ENCODE results near the gene SREBF1. TPM values are rescaled to one million over a fixed set of nuclear protein-coding genes. Genes with fewer than 3 reads are reported as not detected.
"Not testable (repeated sequence)": the region's sequence is repeated elsewhere in the genome, so short reads cannot be mapped to it uniquely, and the experiment has no call there.

Gene SREBF1
- polyA plus RNA-seq, 1 donor, result 37.7 TPM

DNA sequence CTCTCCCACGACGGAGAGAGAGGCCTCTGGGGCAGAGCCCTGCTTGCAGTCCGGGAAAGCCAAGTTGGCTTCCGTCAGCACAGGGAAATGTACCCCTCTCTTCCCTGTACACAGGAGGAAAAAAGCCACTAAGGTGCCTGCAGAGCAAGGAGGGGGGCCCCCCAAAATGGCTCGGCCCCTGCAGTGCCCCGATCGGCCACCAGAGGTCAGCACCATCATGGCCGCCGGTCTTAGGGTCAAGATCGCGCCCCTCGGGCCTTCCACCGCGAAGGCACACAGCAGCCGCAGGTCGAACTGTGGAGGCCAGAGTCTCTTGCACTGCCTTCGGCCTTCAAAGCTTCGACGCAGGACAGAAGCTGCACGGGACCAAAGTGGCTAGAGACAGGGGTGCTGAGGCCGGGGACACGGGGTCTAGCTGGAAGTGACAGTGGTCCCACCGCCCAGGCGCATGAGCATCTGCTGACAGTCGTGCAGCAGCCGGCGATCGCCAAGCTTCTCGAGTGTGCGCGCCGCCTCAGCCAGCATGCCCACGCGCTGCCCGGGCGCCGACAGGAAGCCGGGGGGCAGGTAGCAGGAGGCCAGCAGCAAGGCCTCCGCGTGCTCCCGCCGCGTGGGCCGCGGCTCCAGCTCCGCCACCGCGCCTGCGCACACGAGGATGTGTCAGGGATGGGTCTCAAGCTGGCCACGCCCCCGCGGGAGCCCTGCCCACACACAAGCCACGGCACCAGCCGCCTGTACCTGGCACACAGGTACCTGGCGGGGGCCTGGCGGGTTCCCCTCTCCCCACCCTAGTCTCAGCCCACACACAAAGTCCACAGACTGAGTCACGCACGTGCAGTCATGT lies 24.4 kb downstream of the SREBF1 start:
- DNase-seq, result no peak

DNA sequence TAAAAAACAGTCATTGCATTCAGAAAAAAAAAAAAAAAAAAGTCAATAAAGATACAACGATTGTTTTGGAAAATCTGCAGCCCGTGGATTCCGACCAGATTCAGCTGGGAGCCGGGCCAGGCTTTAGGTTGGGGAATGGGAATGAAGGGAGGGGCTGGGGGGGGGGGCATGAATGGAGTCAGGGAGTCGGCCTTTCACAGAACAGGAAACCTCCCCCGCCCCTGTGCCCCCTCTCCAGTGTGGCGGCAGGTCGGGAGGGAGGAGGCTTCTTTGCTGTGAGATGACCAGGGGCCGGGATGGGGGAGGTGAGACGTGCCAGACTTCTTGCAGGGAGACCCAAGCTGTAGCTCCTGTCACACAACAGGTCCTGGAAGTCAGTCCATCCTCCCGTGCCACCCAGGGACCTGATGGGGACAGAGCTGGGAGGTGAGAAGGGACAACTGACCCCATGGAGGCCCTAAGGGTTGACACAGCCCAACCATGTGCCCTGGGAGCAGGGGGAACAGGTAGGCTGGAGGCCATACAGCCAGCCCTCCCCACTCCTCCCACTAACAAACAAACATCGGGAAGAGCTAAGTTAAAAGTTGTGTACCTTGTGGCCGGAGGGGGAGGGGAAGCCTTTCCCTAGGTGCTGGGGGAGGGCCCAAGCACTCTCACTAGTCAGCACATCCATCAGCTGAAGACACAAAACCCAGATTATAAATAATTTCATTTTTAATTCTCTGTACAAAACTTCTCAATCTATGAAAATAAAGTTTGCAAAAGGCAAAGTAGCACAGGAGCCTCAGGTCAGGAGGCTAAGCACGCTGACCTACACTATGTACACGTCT lies 25.2 kb downstream of the SREBF1 start:
- DNase-seq, result peak; percentile 66

DNA sequence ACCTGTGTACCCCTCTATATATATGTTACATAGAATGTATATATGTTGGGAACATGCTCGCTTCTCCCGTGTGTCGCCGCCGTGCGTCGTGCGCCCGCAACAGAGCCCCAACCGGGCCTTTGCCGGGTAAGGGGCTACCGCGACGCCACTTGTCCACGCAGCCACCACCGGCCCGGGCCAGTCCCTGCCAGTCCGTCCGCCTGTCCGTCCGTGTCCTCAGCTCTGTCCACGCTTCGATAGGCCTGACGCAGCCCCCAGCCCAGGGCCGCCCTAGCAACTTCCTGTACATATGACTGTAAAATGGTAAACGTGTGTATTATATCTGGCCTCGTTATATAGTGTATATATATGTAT lies 25.9 kb downstream of the SREBF1 start:
- DNase-seq, result no peak

DNA sequence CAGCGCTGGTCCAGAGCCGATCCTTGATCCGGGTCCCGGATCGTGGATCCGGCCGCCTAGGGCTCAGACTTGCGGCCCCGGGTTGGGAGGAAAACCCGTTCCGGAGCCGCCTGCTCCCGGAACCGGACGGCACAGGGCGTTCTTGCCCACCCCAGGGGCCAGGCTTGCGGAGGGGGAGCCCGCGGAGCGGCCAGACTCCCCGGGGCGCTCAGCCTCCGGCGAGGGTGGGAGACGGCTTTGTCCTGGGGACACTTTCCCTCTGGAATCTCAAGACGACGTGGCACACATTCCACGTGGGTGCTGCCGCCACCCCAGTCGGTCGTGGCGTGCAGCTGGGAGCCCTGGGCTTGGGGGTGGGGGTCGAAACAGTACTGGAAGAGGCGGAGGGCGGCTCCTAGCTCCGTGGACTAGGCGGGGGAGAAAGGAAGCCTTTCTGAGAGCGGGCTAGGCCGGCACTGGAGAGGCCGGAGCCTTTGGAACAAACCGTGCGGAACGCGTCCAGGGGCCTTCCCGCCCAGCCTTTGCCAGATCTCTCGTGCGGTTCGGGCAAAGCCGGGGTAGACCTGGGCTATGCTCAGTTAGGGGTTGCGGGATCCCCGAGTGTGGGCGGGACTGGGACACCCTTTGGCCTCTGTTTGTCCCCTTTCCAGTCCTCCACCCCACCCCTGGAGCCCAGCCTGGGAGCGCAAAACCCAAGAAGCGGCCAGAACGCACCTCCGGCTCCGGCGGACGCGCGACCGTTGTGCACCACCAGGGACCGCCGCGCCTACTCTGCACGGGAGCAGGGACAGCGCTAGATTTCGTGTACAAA lies 26.5 kb downstream of the SREBF1 start:
- peak; percentile 77 for DNase-seq

DNA sequence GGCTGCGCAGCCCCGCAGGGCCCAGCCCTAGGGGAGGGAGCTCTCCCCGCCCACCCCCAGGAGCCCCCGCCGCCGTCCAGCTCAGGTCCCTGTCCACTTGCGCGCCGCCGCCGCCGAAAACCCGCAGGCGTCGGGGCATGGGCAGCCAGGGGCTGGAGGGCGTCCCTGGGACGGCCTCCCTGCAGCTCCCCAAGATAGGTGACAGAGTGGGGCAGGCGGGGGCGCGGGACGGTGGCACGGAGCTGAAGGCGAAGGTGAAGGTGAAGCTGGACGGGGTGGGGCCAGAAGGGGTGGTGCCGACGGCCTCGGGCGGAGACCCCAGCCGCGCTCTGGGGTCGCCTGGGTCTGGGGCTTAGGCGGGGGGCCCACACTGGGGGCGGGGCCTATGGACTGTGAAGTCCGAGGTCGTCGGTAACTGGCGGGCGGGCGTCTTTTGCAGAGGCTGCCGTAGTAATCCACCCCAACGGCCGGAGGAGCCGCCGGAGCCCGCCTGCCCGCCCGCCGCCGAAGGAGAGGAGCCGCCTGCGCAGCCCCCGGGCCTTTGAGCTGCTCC lies 27.2 kb downstream of the SREBF1 start:
- no peak for DNase-seq

DNA sequence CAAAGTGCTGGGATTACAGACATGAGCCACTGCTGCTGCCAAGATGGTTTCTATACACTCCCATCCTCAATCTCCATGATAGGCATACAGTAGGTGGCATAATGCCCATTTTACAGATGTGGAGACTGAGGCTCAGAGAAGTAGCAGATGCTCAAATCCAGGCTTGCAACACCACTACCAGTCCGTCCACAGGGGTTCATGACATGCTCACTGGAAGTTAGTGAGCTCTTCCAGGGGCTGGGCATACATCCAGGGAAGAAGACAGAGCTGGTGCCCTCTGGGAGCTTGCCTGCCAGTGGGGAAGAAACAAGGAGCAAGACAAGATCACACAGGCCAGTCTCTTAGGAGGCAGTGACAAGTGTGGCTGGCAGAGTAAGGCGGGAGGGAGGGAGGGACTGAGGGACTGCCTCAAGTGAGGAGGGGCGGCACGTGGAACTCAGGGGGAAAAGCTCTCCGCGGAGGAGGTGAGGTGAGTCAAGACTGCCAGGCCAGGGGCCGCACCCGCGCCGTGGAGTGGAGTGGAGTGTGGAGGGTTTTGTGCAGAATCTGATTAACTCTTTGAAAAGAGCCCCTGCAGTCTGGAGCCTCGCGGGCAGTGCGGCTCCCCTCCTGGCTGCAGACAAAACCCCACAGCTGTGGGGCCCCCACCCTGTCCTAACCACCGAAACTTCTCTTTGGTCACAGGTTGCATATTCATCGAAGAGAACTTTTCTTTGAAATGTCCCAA lies 27.9 kb downstream of the SREBF1 start:
- no peak for DNase-seq

DNA sequence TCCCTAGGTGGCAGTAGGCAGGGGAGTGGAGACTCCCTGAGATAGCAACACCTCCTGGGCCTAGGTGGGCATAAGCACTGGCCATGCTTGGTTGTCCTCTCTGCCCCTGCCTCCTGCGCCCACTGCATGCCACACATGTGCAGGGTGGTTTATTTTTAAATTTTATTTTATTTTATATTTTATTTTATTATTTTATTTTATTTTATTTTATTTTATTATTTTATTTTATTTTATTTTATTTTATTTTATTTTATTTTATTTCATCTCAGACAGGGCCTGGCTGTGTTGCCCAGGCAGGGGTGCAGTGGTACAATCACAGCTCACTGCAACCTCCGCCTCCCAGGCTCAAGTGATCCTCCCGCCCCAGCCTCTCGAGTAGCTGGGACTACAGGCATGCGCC lies 28.6 kb downstream of the SREBF1 start:
- DNase-seq, result not testable (repeated sequence)

DNA sequence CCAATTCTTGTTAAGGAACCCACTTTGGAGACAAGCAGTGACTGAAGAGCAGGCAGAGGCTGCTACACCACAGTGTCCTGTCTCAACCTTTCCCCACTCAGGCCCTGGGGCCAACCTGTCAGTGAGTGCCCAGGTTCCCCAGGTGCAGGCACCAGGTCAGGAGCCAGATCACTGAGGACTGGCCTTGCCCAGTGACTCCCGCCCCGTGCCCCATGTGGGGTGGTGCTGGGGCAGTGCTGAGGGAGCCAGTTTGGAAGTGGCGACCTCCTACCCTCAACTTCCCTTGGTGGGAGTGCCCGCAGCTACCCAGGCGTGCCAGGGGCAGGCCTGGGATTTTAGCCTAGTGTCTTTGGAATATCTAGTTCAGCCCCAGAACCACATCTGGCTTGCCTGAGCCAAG lies 29.3 kb downstream of the SREBF1 start:
- no peak for DNase-seq

DNA sequence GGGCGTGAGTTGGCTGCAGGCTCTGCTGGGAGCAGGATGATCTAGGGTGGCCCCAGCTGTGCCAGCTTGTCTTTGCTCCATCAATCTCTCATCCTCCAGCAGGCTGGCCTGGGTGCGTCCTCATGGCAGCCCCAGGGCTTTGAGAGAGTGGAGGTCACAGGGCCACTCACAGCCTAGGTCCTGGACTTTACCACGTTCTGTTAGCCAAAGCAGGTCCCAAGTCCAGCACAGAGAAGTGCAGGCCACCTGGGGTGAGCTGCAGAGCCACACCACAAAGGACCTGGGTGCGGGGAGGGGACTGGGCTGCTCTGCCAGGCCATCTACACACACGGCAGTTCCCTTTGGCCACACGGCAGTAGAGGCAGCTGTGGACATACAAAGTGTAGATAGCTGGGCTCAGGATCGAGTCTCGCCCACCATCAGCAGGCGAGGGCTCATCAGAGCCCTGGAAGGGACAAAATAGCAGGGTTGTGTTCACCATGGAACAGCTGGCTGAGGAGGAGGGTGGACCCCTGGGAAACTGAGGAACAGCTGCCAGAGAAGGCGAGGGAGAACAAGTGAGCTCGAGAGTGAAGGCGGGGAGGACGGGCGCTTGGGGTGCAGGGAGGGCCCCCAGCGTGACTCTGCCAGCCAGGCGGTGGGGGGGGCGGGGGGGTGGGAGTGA lies 30.0 kb downstream of the SREBF1 start:
- no peak for DNase-seq

DNA sequence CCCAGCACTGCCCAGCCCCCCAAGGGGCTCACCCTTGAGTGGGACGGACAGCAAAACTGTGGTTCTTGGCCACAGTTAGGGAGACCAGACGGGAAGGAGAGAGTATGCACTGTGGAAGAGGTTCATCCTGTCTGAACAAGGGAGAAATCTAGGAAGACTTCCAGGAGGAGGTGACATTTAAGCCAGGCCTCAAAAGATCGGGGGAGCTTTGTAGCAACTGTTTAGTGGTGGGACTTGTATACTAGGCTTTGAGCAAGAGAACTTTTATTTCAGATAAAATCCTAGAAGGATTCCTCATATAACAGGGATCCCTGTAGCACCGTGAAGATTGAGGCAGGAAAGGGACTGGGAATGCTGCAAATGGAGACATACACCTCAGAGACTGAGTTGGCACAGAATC lies 30.8 kb downstream of the SREBF1 start:
- DNase-seq, result no peak

DNA sequence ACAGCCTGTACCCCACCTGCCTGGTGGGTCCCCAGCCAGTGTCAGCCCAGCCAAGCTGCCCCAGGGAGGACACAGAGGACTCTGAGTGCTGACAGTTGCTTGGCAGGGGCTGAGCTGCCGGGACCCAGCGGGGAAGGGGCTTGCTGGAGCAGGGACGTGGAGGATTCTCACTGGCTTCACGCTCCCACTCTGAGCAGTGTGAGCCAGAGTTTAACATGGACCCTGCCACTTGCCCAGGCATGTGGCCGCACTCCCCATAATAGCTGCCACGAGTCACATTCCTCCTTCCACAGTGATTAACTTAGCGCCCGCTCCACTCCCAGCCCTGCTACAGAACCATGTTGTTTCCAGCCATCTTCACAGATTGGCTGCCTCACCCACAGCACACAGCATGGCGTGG lies 31.2 kb downstream of the SREBF1 start:
- no peak for DNase-seq

DNA sequence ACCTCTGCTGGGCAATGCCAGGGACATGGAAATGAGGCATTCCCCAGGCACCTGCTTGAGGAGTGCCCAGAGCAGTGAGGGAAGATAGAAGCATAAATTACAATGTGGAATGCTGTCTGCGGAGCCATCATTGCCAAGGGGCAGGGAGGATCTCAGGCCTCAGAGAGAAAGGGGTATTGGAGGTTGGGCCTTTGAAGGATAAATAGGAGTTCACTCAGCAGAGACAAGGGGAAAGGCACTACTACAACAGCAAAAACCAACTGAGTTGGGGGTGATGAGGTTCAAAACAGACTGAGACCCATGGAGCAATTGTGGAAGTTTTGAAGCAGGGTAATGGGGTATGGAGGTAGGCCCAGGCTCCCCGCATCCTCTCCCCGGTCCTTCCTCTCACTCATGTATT lies 32.8 kb downstream of the SREBF1 start:
- DNase-seq, result no peak

DNA sequence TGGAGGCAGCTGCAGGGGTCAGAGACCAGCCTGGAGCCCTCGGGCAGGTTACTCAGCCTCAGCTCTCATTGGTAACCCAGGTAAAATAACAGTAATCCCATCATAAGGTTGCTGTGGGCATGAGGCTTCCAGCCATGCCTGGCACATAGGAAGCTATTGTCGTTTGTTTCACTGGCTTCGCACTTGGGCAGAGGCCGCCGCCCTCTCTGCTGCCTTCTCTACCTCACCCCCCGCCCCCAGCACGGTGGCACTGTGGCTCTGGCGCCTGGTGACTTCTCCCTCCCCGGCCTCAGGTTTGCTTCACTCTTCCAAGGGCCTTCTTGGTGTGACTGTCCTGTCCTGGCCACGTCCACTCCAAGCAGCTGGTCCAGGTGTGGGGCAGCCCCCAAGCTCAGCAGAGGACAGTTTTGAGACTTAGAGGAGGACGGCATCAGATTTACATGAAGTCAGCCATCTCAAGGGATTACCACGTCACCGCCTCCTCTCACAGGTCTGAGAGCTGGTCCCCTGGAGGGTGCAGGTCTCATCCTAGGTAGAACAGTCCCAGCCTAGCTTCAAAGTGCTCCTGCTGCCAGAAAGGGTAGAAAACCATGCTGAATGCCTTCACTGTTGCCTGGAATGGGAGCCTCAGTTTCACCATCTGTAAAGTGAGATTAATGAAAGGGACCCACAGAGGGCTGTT lies 34.8 kb downstream of the SREBF1 start:
- no peak for DNase-seq

DNA sequence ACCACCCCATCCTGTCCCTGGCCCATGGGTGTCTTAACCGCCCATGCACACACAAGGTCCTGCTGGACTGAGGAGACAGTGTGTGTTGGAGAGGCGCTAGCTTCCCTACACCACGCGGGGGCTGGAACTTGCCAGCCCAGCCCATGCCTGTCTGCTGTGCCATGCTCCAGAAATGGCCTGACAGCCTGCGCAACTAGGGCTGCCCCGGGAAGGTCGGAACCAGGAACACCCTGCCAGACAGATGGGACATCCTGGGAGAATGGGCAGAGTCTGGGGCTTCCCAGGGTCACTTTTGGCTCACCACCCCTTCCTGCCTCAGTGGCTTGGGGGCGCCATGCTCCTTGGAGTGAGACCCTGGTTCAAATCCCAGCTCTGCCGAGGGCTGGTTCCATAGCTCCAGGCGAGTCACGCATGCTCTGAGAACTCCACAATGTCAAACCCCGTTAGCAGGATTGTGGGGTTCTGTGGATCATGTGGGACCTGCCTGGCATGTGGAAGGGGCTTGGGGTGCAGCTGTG lies 36.2 kb downstream of the SREBF1 start:
- no peak for DNase-seq

DNA sequence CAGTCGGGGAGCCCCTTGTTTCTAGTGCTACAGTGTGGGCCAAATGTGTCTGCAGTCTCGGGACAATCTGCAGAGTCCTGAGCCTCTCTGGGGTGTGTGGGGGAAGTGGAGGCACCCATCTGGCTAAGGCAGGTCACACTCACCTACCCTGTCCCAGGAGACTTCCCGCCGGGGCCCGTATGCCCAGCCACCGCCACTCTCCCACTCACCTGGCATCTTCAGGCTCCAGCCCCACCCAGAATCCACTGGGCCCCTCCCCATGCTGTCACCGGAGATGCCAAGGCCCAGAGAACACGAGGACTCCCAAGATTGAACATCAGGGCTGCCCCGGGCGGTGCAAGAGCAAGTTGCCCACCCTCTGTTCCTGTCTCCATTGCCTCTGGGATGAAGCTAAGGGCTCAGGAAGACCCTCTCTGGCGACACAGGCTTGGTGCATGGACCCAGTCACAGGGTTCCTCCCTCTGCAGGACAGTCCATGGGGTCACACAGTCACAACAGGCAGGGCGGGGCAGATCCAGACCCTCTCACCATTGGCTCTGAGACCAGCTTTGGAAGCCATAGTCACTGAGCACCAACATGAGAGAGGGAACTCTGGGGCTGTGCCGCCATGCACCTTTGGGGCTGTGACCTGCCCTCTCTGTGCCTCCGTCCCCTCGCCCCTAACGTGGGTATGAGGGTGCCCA lies 38.1 kb downstream of the SREBF1 start:
- no peak for DNase-seq

DNA sequence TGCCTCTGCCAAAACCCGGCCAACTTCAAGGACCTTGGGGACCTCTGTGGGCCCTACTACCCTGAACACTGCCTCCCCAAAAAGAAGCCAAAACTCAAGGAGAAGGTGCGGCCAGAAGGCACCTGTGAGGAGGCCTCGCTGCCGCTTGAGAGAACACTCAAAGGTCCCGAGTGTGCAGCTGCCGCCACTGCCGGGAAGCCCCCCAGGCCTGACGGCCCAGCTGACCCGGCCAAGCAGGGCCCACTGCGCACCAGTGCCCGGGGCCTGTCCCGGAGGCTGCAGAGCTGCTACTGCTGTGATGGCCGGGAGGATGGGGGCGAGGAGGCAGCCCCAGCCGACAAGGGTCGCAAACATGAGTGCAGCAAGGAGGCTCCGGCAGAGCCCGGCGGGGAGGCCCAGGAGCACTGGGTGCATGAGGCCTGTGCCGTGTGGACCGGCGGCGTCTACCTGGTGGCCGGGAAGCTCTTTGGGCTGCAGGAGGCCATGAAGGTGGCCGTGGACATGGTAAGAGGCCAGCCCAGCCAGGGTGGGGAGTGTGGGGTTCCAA lies 38.7 kb downstream of the SREBF1 start:
- no peak for DNase-seq

DNA sequence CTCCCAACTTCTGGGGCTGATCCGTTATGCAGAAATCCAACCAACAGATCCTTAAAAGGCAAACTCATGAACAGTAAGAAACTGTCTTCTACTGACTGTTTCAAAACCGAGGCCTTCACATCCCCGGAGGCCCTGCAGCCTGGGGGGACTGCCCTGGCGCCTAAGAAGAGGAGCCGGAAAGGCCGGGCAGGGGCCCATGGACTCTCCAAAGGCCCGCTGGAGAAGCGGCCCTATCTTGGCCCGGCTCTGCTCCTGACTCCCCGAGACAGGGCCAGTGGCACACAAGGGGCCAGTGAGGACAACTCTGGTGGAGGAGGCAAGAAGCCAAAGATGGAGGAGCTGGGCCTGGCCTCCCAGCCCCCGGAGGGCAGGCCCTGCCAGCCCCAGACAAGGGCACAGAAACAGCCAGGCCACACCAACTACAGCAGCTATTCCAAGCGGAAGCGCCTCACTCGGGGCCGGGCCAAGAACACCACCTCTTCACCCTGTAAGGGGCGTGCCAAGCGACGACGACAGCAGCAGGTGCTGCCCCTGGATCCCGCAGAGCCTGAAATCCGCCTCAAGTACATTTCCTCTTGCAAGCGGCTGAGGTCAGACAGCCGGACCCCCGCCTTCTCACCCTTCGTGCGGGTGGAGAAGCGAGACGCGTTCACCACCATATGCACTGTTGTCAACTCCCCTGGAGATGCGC lies 39.5 kb downstream of the SREBF1 start:
- DNase-seq, result no peak

DNA sequence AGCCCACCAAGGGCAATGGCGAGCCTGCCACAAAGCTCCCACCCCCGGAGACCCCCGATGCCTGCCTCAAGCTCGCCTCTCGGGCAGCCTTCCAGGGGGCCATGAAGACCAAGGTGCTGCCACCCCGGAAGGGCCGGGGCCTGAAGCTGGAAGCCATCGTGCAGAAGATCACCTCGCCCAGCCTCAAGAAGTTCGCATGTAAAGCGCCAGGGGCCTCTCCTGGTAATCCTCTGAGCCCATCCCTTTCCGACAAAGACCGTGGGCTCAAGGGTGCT lies 40.1 kb downstream of the SREBF1 start:
- DNase-seq, result no peak

All from left kidney (tissue), 2 donors.